ENCODE measurements around the gene CD99.

The CD99 gene

GRCh38 chrX:2676794-2677675 is 14.1 kb upstream of the CD99 start:
- no peak for DNase-seq

DNA sequence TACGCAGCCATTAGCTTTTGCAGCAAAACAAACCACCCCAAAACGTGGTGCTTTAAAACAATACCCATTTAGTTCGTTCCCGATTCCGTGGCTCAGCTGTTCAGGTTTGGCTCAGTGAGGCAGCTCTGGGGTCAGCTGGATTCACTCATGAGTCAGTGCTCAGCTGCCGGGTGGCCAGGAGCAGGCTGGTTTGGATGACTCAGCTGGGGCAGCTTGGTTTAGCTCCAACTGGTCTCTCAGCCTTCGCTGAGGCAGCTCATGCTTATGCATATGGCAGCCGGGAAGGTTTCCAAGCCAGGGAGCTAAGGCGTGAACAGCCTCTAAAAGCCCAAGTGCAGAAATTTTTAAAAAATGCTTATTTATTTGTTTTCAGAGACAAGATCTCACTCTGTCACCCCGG is 13.3 kb upstream of the CD99 start:
- DNase-seq: no peak

GRCh38 chrX:2678583-2678982 is 12.5 kb upstream of the CD99 start:
- DNase-seq: no peak

GRCh38 chrX:2679534-2680485 is 11.3 kb upstream of the CD99 start:
- peak; percentile 89 for DNase-seq

- no peak for DNase-seq
Observed at GRCh38 chrX:2680486-2681348, 10.4 kb upstream of the CD99 start.

- DNase-seq: no peak
Observed at GRCh38 chrX:2682565-2683177, 8.4 kb upstream of the CD99 start.

DNA sequence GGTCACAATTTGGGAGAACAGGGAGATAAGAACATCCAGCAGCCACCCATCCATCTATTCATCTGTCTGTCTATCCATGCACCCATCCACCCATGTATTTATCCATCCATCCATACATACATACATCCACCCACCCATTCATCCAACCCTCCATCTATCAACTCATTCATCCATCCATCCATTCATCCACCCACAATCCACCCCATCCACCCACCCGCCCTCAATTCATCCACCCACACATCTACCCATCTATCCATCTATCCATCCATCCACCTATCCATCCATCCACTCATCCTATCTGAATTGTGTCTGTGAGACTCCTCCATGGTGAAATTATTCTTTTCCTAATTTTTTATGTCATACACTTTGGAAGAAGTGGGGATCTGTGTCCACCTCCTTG is 6.8 kb upstream of the CD99 start:
- DNase-seq: no peak

DNA sequence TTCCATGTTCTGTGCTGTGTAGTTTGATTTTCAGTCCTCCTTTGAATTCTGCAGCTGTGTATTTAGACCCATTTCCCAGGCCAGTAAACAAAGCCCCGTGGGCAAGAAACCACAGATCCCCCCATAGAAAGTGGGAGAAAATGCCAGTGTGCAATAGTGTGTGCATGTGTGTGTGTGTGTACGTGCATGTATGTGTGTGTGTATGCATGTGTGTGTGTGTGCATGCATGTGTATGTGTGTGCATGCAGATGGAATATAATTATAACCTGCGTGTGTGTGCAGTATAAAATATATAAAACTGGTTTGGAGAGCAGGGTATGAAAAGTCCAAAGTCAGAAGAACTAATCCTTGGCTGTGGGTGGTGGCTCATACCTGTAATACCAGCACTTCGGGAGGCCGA is 5.2 kb upstream of the CD99 start:
- DNase-seq: no peak

GRCh38 chrX:2689773-2690666 is 1.1 kb upstream of the CD99 start:
- DNase-seq: no peak

GRCh38 chrX:2691543-2692220 is 587 bp downstream of the CD99 start:
- peak; percentile 59 for DNase-seq

- DNase-seq: peak; percentile 78
Observed at GRCh38 chrX:2692221-2693112, 1.4 kb downstream of the CD99 start.

- DNase-seq: no peak
Observed at GRCh38 chrX:2693113-2694002, 2.3 kb downstream of the CD99 start.

DNA sequence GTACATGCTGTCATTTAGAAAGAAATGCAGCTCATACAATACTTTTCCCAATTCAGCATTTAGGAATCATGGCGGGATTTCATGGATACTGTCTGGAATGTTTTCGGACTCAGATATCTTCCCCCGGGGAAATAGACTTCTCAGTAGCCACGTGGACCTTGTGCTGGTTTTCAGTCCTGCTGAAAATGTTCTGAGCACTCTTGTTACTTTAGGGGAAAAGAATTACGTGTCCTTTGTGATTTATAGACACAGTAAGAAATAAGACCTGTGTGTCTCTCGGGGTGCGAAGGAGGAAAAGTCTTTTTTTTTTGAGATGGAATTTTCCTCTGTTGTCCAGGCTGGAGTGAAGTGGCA is 3.8 kb downstream of the CD99 start:
- DNase-seq: no peak

GRCh38 chrX:2696698-2697215 is 5.7 kb downstream of the CD99 start:
- peak; percentile 79 for DNase-seq

DNA sequence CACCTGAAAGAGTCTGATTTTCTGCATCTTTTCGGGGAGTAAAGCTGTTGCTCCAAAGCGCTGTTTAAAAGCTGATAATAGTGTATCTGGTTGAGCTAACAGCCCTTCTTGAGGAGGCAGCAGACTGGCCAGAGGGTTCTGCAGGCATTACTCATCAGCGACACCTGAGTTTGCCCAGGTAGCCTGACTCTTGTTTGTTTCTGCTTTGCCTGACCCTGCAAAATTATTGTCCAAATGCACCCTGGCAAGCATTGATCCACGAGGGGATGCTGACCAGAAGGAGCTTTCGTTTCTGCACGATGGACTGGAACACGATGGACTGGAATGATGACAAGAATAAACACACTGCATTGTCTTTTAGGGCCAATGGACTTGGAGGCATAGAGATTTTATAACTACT is 6.2 kb downstream of the CD99 start:
- no peak for DNase-seq

GRCh38 chrX:2697741-2698299 is 6.7 kb downstream of the CD99 start:
- DNase-seq: no peak

- no peak for DNase-seq
Observed at GRCh38 chrX:2698604-2699003, 7.5 kb downstream of the CD99 start.

- DNase-seq: no peak
Observed at GRCh38 chrX:2699959-2700358, 8.9 kb downstream of the CD99 start.
